ENCODE measurements around the gene CRYZ. TPM values are rescaled to one million over a fixed set of nuclear protein-coding genes. Genes with fewer than 3 reads are reported as not detected.

Gene CRYZ
- total RNA-seq, 1 donor from 2014 or later = 320 TPM

GRCh38 chr1:74731399-74732052 lies 1.3 kb downstream of the CRYZ start:
- peak; percentile 97 for DNase-seq (ENCODE audit: low read depth)

GRCh38 chr1:74729741-74730478 lies 2.9 kb downstream of the CRYZ start:
- DNase-seq (ENCODE audit: low read depth) = peak; percentile 71

- peak; percentile 33 for DNase-seq (ENCODE audit: low read depth)
Observed at GRCh38 chr1:74728736-74729135, 4.1 kb downstream of the CRYZ start.

GRCh38 chr1:74726063-74726462 lies 6.8 kb downstream of the CRYZ start:
- DNase-seq (ENCODE audit: low read depth) = no peak

GRCh38 chr1:74717626-74718025 lies 15.2 kb downstream of the CRYZ start:
- no peak for DNase-seq (ENCODE audit: low read depth)

- DNase-seq (ENCODE audit: low read depth) = no peak
Observed at GRCh38 chr1:74716822-74717221, 16.0 kb downstream of the CRYZ start.

GRCh38 chr1:74715806-74716205 lies 17.0 kb downstream of the CRYZ start:
- no peak for DNase-seq (ENCODE audit: low read depth)

GRCh38 chr1:74715236-74715502 lies 17.7 kb downstream of the CRYZ start:
- no peak for DNase-seq (ENCODE audit: low read depth)

- DNase-seq (ENCODE audit: low read depth) = peak; percentile 64
Observed at GRCh38 chr1:74714429-74715235, 18.2 kb downstream of the CRYZ start.

- no peak for DNase-seq (ENCODE audit: low read depth)
Observed at GRCh38 chr1:74713849-74714248, 19.0 kb downstream of the CRYZ start.

- no peak for DNase-seq (ENCODE audit: low read depth)
Observed at GRCh38 chr1:74712881-74713280, 20.0 kb downstream of the CRYZ start.

GRCh38 chr1:74703386-74704182 lies 29.3 kb downstream of the CRYZ start:
- no peak for DNase-seq (ENCODE audit: low read depth)

GRCh38 chr1:74699331-74699730 lies 33.5 kb downstream of the CRYZ start:
- no peak for DNase-seq (ENCODE audit: low read depth)

- DNase-seq (ENCODE audit: low read depth) = no peak
Observed at GRCh38 chr1:74697832-74698231, 35.0 kb downstream of the CRYZ start.

GRCh38 chr1:74693473-74693872 lies 39.4 kb downstream of the CRYZ start:
- DNase-seq (ENCODE audit: low read depth) = peak; percentile 89

- DNase-seq (ENCODE audit: low read depth) = no peak
Observed at GRCh38 chr1:74690909-74691308, 41.9 kb downstream of the CRYZ start.

GRCh38 chr1:74690364-74690696 lies 42.5 kb downstream of the CRYZ start:
- DNase-seq (ENCODE audit: low read depth) = no peak

- peak; percentile 62 for DNase-seq (ENCODE audit: low read depth)
Observed at GRCh38 chr1:74689621-74690363, 43.1 kb downstream of the CRYZ start.

GRCh38 chr1:74686928-74687327 lies 45.9 kb downstream of the CRYZ start:
- no peak for DNase-seq (ENCODE audit: low read depth)

- no peak for DNase-seq (ENCODE audit: low read depth)
Observed at GRCh38 chr1:74684301-74684700, 48.5 kb downstream of the CRYZ start.

- no peak for DNase-seq (ENCODE audit: low read depth)
Observed at GRCh38 chr1:74683656-74684055, 49.2 kb downstream of the CRYZ start.

GRCh38 chr1:74681851-74682250 lies 51.0 kb downstream of the CRYZ start:
- no peak for DNase-seq (ENCODE audit: low read depth)
